H54 (cell line): Measurements from ENCODE around the gene LYSET.
A peak's percentile ranks its signal among the peaks of the same experiment; 100 is the strongest.
"Not testable (repeated sequence)": the region's sequence is repeated elsewhere in the genome, so short reads cannot be mapped to it uniquely, and the experiment has no call there.

Experiments used
- DNase-seq: peaks from one replicate; pipeline ENCODE4 v3.0.0; 2011; ENCODE audit warnings: low spot score, mixed read lengths; ENCODE audit not compliant: insufficient read length
- FAIRE-seq: peaks from 3 replicates; lab custom pipeline; 2011; peaks lifted over from hg19 to GRCh38; lab: Jason Lieb, UNC
- POLR2A ChIP-seq: IDR thresholded peaks from 2 replicates; pipeline ENCODE4 v1.6.1; 2011; ENCODE audit warnings: low read depth, mild to moderate bottlenecking, low read length

LYSET gene

DNA sequence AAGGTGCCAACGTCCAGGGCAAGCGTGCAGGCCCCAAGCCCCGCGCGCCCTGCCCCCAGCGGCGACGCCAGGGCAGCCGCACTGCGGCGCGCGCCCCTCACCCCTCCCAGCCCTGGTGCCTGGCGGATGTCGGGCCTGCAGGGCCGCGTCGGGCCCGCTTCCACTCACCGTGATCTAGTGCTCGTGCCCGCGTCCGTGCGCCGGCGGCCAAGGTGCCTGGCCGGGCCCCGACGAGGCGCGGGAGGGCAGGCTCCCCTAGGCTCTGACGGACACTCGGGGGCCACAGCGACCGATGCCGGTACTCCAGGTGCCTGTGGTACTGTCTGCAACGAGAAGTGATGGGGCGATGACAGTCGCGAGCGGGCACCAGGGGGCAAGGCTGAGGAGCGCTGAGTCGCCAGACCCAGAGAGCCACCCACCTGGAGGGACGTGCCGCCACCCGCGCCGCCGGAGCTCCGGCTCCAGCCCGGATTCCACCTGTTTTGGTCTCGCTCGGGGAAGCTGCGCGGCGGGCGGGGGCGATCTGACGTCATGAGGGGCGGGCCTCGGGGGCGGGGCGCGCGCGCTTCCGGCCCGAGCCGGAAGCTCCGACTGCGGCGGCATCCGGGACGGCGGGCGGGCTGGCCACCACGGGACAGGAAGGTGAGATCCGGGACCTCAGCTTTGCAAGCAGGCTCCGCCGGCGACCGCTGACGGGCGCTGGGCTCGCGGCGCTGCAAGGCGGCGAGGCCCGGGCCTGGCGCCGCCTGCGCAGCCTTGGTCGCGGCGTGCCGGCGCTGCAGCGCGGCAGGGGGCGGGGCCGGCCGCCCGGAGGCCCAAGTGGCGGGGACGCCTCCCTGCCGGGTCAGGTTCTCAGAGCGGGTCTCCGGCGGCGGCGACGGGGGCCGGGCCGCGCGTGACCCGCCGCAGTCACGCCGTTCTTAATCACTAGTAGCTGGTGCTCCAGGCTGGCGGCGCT is at the start of gene LYSET, which contains the start of gene MOAP1:
Gene LYSET, plus strand, starts transcription at position 927 of the 958 bp plus-strand sequence. CDS start 89 bp downstream, outside the sequence.
Gene MOAP1, minus strand, starts transcription at position 507 of the 958 bp plus-strand sequence. CDS start 655 bp downstream, outside the sequence.
- TF ChIP-seq POLR2A: peak; percentile 41
- FAIRE-seq (no peak), DNase-seq (peak; percentile 83)

DNA sequence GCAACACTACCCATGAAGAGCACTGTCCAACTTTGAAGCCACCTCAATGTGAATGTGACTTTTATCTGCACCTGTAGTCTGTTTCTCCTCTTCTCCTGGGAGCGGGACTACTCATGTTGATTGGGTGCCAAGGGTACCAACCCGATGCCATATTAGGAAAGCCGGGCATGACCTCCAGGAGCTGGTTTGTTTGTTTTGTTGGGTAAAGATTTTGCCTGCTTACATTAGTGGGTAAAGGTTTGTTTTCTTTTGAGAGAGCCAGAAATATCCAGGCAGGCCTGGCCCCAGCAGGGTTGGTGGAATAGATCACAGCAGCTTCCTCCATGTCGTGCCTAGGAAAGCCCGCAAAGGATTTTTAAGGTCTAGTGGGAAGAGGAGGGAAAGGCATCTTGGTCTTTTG is 49.7 kb upstream of the LYSET start:
- DNase-seq (no peak), FAIRE-seq (no peak)
- no peak for TF ChIP-seq POLR2A

DNA sequence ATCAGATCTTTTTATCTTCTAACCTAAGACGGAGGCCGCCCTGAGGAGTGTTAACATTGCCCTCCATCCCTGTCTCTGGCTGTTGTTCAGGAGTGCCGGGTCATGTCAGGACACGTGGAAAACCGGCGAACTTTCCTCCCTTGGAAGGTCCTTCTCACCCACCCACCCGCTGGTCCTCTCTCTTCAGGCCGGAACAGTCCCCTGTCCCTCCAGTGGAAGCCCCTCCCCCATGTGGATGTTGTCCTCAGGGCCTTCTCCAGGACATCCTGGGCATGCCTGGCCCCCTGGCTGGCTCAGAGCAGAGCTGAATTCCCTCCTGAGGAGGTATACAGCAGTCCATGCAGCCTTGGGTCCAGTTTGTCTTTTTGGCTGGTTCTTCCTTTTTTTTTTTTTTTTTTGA is 49.1 kb upstream of the LYSET start:
- no peak for TF ChIP-seq POLR2A
- FAIRE-seq: no peak

DNA sequence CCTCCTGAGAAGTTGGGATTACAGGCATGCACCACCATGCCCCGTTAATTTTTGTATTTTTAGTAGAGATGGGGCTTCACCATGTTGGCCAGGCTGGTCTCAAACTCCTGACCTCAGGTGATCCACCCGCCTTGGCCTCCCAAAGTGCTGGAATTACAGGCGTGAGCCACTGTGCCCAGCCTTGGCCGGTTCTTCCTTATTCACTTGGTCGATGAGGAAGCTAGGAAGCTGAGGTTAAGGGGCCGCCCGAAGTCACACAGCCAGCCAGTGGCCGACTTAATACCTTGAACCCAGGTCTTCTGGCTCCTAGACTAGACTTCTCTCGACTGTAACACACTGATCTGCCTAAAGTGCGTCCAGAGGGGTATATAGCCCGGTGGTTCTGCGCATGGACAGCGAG is 48.6 kb upstream of the LYSET start:
- not testable (repeated sequence) for FAIRE-seq, DNase-seq

More for the DNA sequence above, 49.1 kb upstream of the LYSET start:
- DNase-seq: no peak

DNA sequence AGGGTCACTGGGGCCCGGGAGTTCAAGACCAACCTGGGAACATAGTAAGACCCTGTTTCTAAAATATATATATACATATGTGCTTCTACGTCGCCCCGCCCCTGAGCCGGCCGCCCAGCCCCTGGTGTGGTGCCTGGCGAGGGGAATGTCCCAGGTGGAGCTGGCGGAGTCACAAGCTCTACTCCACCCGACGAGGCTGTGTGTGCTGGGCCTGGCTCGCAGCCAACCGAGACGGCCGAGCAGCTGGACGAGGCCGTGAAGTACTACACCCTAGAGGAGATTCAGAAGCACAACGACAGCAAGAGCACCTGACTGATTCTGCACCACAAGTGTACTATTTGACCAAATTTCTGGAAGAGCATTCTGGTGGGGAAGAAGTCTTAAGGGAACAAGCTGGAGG is 47.3 kb upstream of the LYSET start:
- TF ChIP-seq POLR2A: no peak
- DNase-seq (no peak), FAIRE-seq (no peak)

- TF ChIP-seq POLR2A: no peak
- DNase-seq (no peak), FAIRE-seq (no peak)
Measured at GRCh38 chr14:93142854-93143652, 42.1 kb upstream of the LYSET start.

DNA sequence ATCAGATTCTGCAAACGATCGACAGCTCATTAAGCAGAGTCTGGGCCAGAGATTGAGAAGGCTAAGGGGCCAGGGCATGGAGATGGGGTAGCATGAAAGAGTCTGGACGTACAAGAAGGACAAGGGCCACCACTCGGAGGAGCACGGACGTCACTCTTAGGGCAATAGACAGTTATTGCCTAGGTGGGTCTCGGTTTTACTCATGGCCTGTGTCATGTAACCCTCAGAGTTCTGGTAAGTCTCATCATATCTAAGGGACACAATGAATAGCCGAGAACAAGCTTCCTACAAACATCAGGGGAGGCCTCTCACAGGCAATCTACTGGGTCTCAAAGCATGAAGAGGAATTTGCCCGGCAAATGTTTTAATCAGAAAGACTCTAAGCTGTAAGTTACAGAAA is 39.0 kb upstream of the LYSET start:
- FAIRE-seq: no peak
- no peak for TF ChIP-seq POLR2A

GRCh38 chr14:93148979-93149378 is 36.1 kb upstream of the LYSET start:
- DNase-seq (no peak), FAIRE-seq (no peak)
- TF ChIP-seq POLR2A: no peak

More for the DNA sequence above, 39.0 kb upstream of the LYSET start:
- DNase-seq: no peak

DNA sequence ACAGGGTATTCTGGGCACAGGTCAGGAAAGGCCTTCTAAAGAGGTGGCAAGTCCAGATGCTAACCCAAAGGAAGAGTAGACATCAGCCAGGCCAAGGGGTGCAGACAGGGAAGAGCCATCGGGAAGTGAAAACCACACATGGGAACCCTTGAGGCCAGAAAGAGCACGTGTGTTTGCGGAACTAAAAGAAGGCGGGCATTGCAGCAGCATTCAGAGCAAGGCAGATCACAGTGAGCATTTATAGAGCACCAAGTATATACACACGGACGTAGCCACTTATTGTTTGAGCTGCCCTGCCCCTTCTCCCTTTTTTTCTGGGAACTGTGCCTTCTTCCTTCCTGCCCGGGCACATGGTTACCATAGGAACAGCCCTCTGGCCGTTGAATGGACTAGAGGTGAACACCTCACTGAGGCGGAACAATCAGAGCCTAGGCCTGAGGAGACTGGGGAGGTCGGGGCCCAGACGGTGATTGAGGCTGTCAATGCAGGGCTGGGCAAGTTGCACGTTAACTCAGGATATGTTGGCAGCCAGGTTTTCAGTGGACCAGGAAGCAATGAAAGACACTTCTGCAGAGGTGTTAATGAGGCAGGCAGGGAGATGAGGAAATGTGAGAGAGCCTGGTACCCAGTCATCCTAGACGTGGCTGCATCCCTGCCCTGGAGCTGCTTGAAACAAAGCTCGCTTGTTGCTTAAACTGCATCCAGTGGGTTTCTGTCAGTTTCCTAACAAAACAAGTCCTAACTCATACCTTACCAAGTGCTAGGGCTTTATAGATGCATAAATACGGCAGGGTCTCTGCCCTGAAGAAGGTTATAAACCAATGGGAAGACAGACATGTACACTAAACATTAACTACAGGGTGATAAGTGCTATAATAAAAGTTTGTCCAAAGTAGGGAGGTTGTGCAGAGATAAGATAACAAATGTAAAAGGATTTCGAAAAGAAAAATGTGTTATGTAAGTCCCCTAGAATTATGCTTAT is 34.6 kb upstream of the LYSET start:
- TF ChIP-seq POLR2A: no peak
- no peak for FAIRE-seq
- no peak for DNase-seq

- DNase-seq (no peak), FAIRE-seq (no peak)
- TF ChIP-seq POLR2A: no peak
Measured at GRCh38 chr14:93153121-93153520, 32.0 kb upstream of the LYSET start.

- no peak for TF ChIP-seq POLR2A
- FAIRE-seq (no peak), DNase-seq (no peak)
Measured at GRCh38 chr14:93155667-93156066, 29.4 kb upstream of the LYSET start.

DNA sequence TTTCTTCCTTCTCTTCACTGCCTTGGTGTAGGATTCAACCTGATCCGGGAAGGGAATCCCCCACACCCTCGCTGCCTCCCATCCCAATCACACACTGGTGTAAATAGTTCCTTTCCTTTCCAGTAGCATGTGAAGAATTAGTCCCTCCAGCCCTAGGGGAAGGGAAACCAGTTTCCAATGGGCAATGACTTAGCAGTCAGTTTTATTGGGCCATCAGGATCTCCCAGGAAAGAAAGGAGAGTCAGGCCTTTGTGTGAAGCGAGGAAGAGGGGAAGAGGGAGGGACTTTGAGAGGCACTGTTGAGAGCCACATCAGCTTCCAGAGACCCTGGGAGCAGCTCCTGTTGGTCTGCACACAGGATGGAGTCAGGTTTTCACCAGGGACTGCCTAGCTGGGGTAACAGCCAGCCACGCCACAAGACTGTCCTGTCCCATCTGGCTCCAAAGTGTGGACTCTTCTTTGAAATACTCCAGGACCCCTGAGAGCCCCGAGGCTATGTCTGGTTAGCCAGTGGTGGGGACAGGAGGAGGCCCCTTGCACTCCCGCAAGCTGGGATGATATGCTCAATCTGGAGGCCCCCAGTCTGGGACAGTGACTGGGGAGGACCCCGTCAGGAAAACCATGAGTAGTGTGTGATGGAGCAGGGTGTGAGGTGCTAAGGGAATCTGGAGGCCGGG is 28.3 kb upstream of the LYSET start:
- no peak for TF ChIP-seq POLR2A
- no peak for FAIRE-seq

DNA sequence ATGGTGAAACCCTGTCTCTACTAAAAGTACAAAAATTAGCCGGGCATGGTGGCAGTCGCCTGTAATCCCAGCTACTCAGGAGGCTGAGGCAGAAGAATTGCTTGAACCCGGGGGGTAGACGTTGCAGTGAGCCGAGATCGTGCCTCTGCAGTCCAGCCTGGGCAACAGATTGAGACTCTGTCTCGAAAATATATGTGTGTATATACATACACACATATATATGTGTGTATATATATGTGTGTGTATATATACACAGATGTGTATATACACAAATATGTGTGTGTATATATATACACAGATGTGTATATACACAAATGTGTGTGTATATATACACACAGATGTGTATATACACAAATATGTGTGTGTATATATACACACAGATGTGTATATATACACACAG is 26.8 kb upstream of the LYSET start:
- FAIRE-seq: not testable (repeated sequence)

More for the DNA sequence above, 28.3 kb upstream of the LYSET start:
- DNase-seq: no peak

GRCh38 chr14:93159625-93160352 is 25.3 kb upstream of the LYSET start:
- not testable (repeated sequence) for FAIRE-seq, DNase-seq

More for the DNA sequence above, 26.8 kb upstream of the LYSET start:
- DNase-seq: not testable (repeated sequence)
